ENCODE measurements around the gene MR1. TPM values are rescaled to one million over a fixed set of nuclear protein-coding genes. Genes with fewer than 3 reads are reported as not detected.

Gene MR1
- total RNA-seq, 1 experiment from 2014 or later = 6.6 TPM

- Histone ChIP-seq H3K9me3 (ENCODE audit: control insufficient read depth in 1 of 2, insufficient read depth in 1 of 2, low read depth in 1 of 2, low read length in 2 of 2) (peaks cover 0 to 6% of the 10 kb centered on the region in 2 experiments; a peak in 1 of 4 replicates), H3K27me3 (ENCODE audit: insufficient read depth, low read length) (no peaks in the 10 kb centered on the region), H3K4me3 (replicated peaks in 1 of 2; ENCODE audit: low read depth in 1 of 2, low read length in 2 of 2) (no peak overlapping the region), H3K27ac (ENCODE audit: low read depth, low read length) (no peak overlapping the region), H3K4me2 (ENCODE audit: low read length) (no peak overlapping the region), H3K79me2 (ENCODE audit: insufficient read depth, low read length) (no peaks in the 10 kb centered on the region), H3K9me2 (ENCODE audit: insufficient read depth) (no peaks in the 10 kb centered on the region), H4K20me1 (ENCODE audit: insufficient read depth) (no peaks in the 10 kb centered on the region), H3K36me3 (ENCODE audit: control insufficient read depth in 1 of 2, insufficient read depth in 2 of 2, low read length in 2 of 2) (no peaks in the 10 kb centered on the region), H2AFZ (ENCODE audit: low read depth, low read length, poor library complexity, severe bottlenecking) (no peak overlapping the region), H3K4me1 (ENCODE audit: control insufficient read depth in 1 of 2, insufficient read depth in 2 of 2, low read length in 2 of 2) (no peaks in the 10 kb centered on the region), H3K9ac (ENCODE audit: low read length) (no peak overlapping the region)
- TF ChIP-seq, protein P1, sequence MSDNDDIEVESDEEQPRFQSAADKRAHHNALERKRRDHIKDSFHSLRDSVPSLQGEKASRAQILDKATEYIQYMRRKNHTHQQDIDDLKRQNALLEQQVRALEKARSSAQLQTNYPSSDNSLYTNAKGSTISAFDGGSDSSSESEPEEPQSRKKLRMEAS (IDR thresholded peaks at IDR 0.05) = no peak
- no peak for TF ChIP-seq SP1 (IDR thresholded peaks at IDR 0.05; ENCODE audit: low read depth)
- TF ChIP-seq SIN3A (IDR thresholded peaks at IDR 0.05; ENCODE audit: low read depth) = no peak
- TF ChIP-seq JUND (IDR thresholded peaks at IDR 0.05) = no peak
- TF ChIP-seq FOSL1 (IDR thresholded peaks at IDR 0.05; ENCODE audit: low read depth) = no peak
- no peak for TF ChIP-seq ZBTB33 (IDR thresholded peaks at IDR 0.05; ENCODE audit: extremely low read depth, insufficient replicate concordance, low read length)
- no peak for TF ChIP-seq ZNF274 (IDR thresholded peaks at IDR 0.05; ENCODE audit: low read depth, low read length)
- TF ChIP-seq, protein P2, sequence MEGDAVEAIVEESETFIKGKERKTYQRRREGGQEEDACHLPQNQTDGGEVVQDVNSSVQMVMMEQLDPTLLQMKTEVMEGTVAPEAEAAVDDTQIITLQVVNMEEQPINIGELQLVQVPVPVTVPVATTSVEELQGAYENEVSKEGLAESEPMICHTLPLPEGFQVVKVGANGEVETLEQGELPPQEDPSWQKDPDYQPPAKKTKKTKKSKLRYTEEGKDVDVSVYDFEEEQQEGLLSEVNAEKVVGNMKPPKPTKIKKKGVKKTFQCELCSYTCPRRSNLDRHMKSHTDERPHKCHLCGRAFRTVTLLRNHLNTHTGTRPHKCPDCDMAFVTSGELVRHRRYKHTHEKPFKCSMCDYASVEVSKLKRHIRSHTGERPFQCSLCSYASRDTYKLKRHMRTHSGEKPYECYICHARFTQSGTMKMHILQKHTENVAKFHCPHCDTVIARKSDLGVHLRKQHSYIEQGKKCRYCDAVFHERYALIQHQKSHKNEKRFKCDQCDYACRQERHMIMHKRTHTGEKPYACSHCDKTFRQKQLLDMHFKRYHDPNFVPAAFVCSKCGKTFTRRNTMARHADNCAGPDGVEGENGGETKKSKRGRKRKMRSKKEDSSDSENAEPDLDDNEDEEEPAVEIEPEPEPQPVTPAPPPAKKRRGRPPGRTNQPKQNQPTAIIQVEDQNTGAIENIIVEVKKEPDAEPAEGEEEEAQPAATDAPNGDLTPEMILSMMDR (IDR thresholded peaks at IDR 0.05 in 2 of 3, conservative IDR thresholded peaks at IDR 0.05 in 1 of 3; ENCODE audit: borderline replicate concordance in 1 of 3, insufficient read depth in 1 of 3, low read depth in 2 of 3, low read length in 2 of 3) = no peak
- TF ChIP-seq, protein P3, sequence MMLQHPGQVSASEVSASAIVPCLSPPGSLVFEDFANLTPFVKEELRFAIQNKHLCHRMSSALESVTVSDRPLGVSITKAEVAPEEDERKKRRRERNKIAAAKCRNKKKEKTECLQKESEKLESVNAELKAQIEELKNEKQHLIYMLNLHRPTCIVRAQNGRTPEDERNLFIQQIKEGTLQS (IDR thresholded peaks at IDR 0.05) = no peak
- TF ChIP-seq CEBPB (IDR thresholded peaks at IDR 0.05; ENCODE audit: low read depth) = no peak
- ChIA-PET CTCF (no interaction called here), RAD21 (ENCODE audit: low non-redundant PET in 1 of 2, low total read pairs in 2 of 2, uncharacterized antibody in 2 of 2, unreplicated experiment in 2 of 2) (no interaction called here), POLR2A (interaction anchor here (0.6 kb wide), 1 partner anchor 25 kb away, joined by 4 read pairs; no protein-coding TSS in a partner anchor)
- DNase-seq (ENCODE audit: low read depth, low spot score) (no peak), ATAC-seq (no peak)
- intact Hi-C loops (cut with micrococcal nuclease) = no loop called here
- BruUV-seq (replicated peaks) = no TSS peak
Observed at GRCh38 chr1:181064011-181064623, 30.3 kb downstream of the MR1 start.

All from HCT116 (cell line).